ENCODE results near the gene LRMDA.
"Not testable (repeated sequence)": the region's sequence is repeated elsewhere in the genome, so short reads cannot be mapped to it uniquely, and the experiment has no call there.

The LRMDA gene

DNA sequence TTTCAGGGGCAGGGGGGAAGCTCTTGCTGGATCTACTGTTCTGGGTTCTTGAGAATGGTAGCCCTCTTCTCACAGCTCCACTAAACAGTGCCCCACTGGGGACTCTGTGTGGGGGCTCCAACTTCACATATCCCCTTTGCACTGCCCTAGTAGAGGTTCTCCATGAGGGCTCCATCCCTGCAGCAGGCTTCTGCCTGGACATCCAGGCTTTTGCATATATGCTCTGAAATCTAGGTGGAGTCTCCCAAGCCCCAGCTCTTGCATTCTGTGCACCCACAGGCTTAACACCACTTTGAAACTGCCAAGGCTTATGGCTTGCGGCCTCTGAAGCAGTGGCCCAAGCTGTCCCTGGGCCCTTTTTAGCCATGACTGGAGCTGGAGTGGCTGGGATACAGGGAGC lies 150.7 kb downstream of the LRMDA start:
- DNase-seq (ENCODE audit: low read depth in 2 of 2), result no peak

DNA sequence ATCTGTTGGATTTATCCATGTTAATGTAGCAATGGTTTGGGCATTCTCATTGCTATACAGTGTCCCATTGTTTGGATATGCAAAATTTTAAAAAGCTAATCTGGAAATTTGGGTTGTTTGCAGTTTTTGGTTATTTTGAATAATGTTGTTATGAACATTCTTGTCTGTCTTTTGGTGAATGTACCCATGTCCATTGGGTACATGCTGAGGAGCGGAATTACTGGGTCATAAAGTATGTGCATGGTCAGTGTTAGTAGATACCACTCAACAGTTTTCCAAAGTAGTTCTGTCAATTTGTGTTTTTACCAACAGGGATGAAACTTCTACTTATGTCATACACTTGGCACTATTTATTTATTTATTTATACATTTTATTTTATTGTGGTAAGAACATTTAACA lies 153.9 kb downstream of the LRMDA start:
- no peak for DNase-seq (ENCODE audit: low read depth in 2 of 2)

DNA sequence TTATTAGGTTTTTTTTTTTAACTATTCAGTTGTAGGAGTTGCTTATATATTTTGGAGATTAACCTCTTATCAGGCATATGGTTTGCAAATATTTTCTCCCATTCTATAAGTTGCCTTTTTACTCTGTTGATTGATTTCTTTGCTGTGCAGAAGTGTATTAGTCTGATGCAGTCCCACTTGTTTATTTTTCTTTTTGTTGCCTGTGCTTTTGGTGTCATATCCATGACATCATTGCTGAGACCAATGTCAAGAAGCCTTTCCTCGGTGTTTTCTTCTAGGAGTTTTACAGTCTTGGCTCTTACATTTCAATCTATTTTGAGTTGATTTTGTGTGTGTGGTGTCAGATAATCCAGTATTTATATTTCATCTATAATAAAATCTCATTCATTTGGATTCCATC lies 155.4 kb downstream of the LRMDA start:
- no peak for DNase-seq (ENCODE audit: low read depth in 2 of 2)

DNA sequence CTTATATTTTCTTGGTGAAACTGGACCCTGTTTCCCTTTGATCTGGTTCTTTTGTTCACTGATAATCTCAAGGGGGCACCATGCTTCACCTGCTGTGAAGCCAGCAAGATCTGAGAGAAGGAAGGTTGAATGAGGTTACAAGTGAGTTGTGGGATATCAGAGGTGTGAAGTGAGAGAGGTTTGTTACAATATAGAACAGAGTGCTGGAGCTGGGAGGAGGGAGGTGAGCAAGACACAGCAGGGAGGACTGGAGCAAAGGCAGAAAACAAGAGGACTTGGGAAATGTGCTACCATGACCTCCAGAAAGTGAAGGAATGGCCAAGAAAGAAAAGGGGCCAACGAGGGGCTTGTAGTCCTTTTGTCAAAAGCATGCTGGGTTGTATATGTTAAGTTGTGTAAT lies 156.6 kb downstream of the LRMDA start:
- no peak for DNase-seq (ENCODE audit: low read depth in 2 of 2)

DNA sequence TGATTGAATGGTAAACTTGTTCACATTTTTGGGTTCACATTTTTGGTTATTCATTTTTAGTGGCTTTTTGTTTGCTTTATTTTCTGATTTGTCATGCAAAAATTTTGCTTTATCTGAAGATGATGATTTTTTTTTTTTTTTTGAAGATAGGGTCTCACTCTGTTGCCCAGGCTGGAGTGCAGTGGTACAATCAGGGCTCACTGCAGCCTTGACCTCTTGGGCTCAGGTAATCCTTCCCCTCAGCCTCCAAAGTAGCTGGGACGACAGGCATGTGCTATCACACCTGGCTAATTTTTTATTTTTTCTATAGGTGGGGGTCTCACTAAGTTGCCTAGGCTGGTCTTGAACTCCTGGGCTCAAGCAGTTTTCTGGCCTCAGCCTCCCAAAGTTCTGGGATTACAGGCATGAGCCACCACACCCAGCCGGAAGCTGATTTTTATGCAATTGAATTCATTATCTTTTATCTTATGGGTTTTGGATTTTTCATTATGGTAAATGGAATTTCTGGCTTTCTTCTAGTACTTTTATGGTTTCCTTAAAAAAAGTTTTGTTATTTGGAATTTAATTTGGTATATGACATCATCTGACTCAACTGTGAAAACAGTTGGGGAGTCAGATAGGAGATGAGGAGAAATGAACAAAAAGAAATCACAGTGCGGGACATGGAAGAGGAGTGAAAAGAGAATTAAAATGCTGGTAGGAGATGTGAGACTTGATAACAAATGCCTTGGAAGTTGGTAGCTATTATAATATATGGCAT lies 158.7 kb downstream of the LRMDA start:
- no peak for DNase-seq (ENCODE audit: low read depth in 2 of 2)

DNA sequence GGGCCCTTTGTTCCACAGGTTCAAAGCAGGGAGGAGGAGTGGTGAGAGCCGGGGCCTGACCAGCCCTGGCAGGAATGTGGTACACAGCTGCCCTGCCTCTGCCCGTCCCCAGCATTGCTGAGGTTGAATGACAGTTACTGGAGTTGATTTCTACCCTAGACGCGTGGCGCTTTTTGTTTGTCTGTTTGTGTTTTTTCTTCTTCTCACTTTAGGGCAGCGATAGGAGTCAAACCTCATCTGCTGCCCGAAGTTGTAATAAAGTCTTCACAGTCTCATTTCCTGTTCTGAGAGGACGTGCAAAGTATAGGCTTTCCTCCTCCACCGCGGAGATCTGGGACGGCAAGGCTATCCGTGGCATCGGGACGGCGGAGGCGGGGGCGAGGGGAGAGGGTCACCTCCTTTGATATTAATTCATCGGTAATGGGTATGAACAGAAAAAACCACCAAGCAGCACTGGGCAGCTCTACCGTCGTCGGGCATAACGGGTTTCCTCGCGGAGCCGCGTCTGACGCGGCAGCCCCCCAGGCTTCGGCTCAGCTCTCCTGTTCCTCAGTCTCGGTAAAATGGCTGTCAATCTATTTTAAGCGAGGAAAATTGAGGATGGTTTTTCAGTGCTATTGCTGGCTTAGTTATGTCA lies 160.8 kb downstream of the LRMDA start:
- DNase-seq (ENCODE audit: low read depth in 2 of 2), result no peak

DNA sequence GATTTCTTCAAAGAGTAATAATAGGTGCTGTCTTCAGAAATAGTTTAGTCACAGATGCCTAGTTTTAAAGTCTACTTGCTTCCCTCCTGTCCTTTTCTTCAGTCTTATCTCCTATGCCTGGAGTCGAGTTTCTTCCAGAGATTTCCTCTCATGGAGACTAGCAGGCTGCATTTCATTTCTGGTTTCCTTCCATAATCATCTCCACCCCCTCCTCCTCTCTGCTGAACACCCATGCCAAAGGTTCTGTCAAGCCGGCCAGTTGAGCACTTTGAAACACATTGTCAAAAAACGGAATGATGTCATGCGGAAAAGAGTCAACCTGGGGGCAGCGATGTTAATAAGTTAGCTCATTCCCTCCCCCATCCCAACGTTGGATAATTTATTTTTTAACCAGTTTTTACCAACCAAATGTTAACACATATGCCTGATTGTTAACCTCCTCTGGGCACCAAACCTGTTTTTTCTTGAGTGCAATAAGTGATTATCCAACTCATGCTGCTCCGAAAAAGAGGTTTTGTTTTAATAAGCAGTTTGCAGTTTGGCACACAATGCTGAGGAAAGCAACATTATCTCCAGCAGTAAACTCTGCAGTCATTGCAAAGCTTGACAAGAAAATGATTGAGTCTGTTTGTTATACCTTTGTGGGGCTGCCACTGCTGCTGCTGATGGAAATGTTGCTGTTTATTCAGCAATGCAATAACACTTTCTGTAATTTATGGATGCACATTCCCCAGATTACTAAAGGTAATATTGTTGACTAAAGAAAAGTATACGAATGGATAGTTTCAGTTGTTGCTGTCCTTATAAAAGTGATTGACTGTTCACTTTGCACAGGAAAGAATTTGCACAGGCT lies 161.6 kb downstream of the LRMDA start:
- no peak for DNase-seq (ENCODE audit: low read depth in 2 of 2)

DNA sequence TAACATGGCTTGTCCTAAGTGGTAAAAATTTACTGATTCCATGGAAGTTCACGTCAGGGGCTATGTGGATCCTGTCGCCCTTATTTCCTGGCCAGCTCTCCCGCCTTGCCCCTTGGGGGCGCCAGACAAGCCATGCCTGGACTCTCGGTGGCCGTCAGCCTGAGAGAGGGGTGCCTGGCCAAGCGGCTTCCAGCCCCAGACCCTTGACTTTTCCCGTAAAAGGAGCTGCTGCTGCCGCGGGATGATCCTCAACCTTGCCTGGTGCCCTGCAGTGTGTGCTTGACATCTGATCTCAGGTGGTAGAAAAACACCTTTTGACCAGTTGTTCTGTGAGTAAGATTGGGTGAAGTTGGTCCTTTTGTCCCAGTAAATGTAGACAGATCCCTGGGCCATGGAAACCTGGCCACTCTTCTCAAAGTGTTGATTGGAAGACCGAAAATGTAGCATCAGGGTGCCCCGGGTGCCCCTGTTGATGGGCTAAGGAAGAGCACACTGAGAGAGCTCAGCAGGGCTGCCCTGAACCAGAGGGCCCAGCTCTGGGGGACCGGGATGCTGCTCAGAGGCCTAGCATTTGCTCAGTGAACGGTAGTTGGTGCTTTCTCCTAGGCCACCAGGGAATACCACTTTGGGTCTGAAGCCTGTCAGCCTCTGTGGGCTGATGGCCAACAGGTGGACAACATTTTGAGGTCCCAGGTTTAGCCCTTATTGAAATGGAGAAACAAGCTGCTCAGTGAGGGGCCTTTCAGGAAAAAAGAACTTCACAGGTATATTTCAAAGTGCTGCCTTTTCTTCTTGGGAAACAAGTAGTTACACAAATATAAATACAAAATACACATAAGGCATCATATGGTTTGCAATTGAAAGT lies 162.5 kb downstream of the LRMDA start:
- no peak for DNase-seq (ENCODE audit: low read depth in 2 of 2)

DNA sequence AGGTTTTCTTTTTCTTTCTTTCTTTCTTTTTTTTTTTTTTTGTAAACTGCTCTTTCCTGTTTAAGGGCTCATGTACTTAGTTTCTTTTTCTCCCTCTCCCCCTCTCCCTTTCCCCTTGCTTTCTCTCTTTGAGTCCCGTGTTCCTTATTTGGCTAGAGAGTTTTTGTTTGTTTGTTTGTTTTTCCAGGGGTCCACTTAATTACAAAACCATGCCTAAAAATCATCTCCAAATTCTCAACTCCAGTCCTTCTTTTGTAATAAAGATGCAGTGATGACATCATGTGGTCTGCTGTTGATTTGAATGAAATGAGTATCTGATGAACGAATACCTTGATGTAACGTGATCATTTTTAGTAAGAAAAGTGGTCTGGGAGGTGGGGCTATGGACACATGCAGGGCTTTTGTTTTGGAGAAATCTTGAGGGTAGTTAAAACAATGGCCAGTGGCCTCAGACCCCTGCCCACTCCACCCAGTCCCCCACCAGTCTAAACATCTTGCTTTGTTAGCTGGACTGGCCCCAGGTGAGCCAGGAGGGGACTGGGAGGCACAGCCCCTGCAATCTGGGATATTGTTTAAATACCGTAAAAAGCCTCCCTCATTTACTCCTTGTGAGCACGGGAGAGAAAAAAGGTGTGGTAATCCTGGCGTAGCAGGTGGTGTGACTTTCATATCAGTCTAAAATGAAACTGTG lies 165.7 kb downstream of the LRMDA start:
- no peak for DNase-seq (ENCODE audit: low read depth in 2 of 2)

DNA sequence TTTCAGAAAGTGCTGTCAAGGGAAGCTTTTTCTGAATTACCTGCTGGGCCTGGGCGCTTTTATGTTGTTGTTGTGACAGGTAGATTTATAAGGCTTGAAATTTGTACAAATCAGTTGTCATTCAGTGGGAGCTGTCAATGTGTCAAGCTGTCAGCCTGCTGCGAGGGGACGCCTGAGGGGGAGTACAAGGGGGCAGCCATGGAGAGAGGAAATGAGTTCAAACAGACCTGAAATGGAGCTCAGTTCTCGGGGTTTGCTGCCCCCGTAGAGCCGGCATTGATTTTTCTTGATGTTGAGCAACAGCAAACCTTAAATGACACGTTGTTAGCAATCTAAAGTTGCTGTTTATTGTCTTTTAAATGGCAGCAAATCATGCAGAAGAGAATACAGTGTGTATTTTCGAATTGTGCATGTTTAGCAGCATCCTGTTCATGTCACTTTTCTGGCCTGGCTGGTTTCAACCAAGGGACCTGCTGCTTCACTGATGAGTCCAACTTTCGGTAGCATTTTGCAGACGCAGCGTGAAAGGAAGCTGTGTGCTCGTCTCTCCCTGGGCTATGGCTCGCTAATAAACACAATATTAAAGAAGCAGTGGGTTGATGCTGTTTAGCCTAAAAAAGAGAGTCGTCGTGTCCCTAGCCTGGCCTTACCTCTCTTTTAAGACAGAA lies 166.5 kb downstream of the LRMDA start:
- no peak for DNase-seq (ENCODE audit: low read depth in 2 of 2)

DNA sequence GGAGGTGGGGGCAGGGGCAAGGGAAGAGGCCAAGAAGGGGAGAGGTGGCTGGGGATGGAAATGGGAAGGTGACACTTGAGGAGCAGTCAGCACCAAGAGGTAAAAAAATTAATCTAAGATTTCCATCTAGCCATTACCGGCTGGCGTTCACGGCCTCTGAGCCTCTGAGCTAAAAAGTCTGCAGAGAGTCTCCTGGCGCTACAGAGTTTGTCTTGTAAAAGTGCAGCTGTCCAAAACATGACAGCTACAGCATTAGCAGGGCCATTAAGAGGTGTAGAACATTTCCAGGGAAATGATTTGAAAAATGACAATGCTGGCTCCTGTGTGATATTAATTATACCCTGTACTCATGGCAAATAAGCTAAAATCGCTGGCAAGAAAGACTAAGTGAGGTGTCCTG lies 167.6 kb downstream of the LRMDA start:
- no peak for DNase-seq (ENCODE audit: low read depth in 2 of 2)

DNA sequence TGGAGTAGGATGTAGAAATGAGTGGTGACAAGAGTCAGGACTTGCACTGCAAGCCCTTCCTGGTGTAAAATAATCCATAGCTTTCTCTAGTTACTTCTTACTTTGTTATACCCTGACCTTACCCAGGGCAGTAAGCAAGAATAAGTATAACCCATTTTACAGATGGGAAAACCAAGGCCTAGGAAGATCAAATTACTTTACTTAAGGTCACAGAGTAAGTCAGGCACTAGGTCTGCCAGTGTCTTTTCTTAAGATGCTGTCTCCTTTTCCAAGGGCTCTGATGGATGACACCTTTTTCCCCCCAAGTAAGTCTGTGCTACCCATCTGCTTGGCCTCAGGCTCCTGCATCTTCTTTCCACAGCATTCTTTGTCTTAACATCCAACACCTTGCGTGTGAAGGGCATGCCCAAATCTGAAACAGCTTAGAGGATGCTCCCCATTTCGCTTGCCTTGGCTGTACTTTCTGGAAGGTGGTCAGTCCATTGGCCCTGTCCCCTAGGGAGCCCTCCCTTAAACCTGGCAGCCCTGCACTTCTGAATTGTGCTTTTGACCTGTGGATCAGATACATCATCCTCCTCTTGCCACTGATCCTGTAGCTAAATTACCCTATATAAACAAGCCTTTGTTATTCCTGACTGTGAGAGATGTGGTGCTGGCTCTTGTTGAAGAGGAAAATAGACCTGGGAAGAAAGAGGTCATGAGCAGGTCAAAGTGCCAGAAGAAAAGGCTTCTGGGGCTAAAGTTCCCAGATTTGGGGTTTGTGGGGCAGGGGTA lies 168.6 kb downstream of the LRMDA start:
- no peak for DNase-seq (ENCODE audit: low read depth in 2 of 2)

DNA sequence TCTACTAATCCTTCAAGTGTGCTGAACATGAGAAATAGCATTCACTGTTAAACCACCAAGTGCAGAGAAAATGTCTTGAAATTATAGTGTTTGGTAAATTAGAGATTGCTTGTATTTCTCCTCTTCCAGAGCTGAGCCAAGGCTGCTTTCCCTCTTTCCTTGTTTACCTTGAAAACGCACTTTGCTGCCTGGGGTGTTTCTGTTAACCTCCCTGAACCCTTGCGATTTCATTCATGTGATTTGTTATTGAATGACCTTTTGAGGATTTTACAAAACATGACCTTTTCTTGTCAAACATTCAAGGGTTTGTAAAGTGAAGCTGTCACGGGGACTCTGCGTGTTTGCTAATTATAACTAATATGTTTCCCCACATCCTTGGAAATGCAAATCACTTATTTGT lies 169.4 kb downstream of the LRMDA start:
- DNase-seq (ENCODE audit: low read depth in 2 of 2), result no peak

DNA sequence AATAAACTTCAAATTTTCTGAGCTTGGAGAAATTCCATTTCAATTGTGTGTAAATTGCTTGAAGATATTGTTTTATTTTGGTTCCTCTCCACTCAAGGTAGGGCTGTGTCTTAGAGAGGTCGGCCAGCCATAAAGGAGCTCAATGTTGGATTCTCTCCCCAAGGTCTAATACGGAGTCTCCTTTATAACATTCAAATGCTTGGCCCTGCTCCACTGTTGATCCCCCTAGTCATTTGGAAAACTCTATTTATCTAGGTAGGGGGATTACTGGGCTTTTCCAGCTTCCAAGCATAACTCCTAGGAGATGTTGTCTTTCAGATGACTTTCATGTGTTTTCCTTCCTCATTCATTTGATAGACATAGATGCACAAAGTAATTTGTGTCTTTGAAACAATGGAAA lies 170.9 kb downstream of the LRMDA start:
- no peak for DNase-seq (ENCODE audit: low read depth in 2 of 2)

DNA sequence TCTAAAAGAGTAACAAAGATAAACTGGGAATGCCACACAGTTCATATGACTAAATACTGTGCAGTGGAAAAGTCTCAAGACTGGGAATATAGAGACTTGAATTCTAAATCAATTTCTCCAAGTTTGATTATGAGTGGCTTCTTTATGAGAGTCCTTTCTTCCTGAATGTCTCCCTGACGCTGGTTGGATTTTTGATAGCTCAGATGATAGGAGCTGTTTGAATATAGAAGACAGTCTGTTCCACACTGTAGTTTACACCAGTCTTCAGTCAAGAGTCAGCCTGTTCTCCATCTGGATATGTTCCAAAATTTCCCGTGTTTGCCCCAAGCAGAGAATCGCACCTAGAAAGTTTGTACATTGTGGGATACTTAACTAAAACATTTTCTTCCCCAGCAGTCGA lies 173.7 kb downstream of the LRMDA start:
- no peak for DNase-seq (ENCODE audit: low read depth in 2 of 2)

DNA sequence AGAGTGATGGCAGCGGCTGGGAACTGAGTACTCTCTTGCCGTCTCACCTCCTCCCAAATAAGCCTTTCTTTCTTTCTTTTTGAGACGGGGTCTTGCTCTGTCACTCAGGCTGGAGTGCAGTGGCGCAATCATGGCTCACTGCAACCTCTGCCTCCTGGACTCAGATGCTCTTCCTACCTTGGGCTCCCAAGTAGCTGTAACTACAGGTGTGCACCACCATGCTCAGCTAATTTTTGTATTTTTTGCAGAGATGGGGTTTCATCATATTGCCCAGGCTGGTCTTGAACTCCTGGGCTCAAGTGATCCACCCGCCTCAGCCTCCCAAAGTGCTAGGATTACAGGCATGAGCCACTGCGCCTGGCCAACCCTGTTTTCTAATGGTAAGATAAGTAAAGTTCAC lies 174.4 kb downstream of the LRMDA start:
- not testable (repeated sequence) for DNase-seq (ENCODE audit: low read depth in 2 of 2)

DNA sequence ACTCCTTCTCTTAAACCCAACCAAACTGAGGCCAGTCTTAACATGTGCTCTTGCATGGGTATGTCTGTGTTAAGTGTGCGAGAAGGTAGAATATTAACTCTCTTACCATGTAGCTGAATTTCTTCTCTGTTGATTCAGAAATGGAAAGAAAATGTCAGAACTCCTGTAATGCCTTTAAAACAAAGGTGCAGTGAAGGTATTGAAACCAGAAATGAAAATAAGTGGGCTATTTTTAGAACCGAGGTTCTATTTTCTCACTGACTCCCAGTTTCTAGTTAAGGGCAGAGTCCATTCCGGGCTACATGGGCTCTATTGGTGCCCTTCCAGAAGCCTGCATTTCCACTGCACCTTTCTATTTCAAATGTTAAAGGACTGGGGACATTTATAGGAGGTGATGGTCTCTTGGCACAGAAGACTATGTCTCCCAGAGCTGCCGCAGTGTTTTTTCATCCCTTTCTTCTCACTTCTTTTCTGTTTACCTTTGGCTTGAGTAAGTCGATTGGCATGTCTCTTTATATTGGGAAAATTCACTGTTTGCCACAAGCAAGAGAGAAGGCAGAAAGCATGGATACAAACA lies 174.9 kb downstream of the LRMDA start:
- no peak for DNase-seq (ENCODE audit: low read depth in 2 of 2)

DNA sequence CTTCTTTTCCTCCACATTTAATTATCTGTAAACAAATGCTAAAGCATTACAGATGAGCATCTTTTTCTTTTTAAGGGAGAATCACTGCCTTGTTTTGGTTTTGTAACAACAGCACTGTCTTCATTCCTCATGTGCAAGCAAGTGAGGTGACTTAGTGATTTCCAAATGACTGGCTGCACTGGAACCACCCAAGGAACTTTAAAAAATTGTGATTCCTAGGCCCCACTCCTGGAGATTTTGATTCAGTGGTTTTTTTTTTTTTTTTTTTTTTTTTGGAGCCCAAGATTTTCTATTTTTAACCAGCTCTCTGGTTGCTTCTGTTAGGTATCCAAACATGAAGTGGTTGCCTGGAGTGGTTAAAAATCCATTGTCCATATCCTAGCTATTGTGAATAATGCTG lies 176.2 kb downstream of the LRMDA start:
- DNase-seq (ENCODE audit: low read depth in 2 of 2), result no peak

DNA sequence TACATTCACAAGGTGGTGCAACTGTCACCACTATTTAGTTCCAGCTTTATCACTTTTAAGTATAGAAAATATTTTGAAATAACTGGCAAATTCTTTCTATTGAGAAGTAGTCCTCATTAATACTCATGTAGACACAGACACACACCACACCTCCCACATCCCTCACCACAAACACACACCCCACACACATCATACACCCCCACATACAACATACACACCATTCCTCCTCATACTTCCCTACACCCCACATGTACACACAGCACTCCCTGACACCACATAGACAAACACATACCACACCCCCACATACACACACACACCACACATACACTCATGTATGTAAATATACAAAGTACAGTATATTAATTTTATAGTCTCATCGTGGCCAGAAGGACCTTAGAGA lies 178.8 kb downstream of the LRMDA start:
- no peak for DNase-seq (ENCODE audit: low read depth in 2 of 2)

Measured in stimulated activated CD4-positive, alpha-beta T cell treated with anti-CD3 and anti-CD28 coated beads, Interleukin-4, amount 100 ng/mL, for 48 hours (primary cell).